Mammary epithelial cell (primary cell): ENCODE results near the gene TRPM1.

Experiments
- EZH2 ChIP-seq: IDR thresholded peaks from 2 replicates; pipeline ENCODE4 v1.6.1; 2012; ENCODE audit warnings: low read length, inconsistent platforms, borderline replicate concordance
- TF ChIP-seq, protein P1 (sequence below), 2 donors: IDR thresholded peaks in 1 of 2; conservative IDR thresholded peaks in 1 of 2; 2 replicates each; pipeline ENCODE4 v1.5.1; 2011 to 2012; ENCODE audit warnings: inconsistent platforms in 2 of 2, low read length in 2 of 2, mild to moderate bottlenecking in 2 of 2, control low read depth in 1 of 2, low read depth in 1 of 2; ENCODE audit not compliant: insufficient read depth in 1 of 2; ENCODE audit errors: extremely low read depth in 1 of 2

DNA sequence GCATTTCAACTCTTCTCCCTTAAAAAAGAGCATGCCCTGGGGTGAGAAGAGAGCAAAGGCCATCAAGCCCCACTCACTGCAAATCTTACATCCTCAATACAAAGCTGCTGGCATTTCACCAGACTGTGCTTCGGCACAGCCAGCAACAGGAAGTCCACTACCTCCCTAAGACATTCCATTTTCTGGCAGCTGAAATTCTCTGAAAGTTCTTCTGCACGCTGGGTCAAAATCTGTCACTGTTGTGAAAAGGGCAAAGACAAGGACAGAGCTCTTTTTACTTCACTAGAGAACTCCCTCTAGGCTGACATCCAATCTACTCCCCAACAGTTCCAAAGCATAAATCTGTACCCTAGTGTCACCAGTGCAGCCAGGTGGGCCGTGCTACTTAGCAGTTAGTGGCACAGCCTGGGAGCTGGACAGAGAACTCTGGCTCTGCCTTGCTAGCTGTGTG, 116.4 kb downstream of the TRPM1 start:
- TF ChIP-seq, protein P1, sequence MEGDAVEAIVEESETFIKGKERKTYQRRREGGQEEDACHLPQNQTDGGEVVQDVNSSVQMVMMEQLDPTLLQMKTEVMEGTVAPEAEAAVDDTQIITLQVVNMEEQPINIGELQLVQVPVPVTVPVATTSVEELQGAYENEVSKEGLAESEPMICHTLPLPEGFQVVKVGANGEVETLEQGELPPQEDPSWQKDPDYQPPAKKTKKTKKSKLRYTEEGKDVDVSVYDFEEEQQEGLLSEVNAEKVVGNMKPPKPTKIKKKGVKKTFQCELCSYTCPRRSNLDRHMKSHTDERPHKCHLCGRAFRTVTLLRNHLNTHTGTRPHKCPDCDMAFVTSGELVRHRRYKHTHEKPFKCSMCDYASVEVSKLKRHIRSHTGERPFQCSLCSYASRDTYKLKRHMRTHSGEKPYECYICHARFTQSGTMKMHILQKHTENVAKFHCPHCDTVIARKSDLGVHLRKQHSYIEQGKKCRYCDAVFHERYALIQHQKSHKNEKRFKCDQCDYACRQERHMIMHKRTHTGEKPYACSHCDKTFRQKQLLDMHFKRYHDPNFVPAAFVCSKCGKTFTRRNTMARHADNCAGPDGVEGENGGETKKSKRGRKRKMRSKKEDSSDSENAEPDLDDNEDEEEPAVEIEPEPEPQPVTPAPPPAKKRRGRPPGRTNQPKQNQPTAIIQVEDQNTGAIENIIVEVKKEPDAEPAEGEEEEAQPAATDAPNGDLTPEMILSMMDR (conservative IDR thresholded peaks at IDR 0.05 in 1 of 2, IDR thresholded peaks at IDR 0.05 in 1 of 2; ENCODE audit: extremely low read depth in 1 of 2, insufficient read depth in 1 of 2, low read depth in 1 of 2, low read length in 2 of 2): no peak
- TF ChIP-seq EZH2: no peak
